HEK293 (cell line): Measurements from ENCODE around the gene ISM1.

Experiments
- CTCF ChIA-PET: fragments of 350-600 bp; formaldehyde crosslinking; extraction: SDS; loops from one replicate; lab custom pipeline; 2021; ENCODE audit warnings: antibody characterized with exemption; lab: Yijun Ruan, JAX
- POLR2A ChIA-PET: fragments of 300-600 bp; formaldehyde crosslinking; extraction: SDS; loops from one replicate; lab custom pipeline; 2020; ENCODE audit warnings: antibody characterized with exemption, inconsistent platforms; lab: Yijun Ruan, JAX
- H3K27ac ChIP-seq: fragments of 200-500 bp; sonication (Bioruptor generic); 2 replicates; pipeline ENCODE4 v1.5.1; 2014; ENCODE audit warnings: low read depth, low read length, control low read depth, inconsistent platforms; ENCODE audit errors: extremely low read depth
- H3K36me3 ChIP-seq, 2 experiments: fragments of 200-500 bp in 1 of 2; sonication (Bioruptor generic) in 1 of 2; 1 replicate in 1 of 2; 2 replicates in 1 of 2; pipeline ENCODE4 v1.5.1; 2014 to 2017; ENCODE audit warnings: inconsistent platforms in 2 of 2, low read length in 2 of 2; ENCODE audit not compliant: control insufficient read depth in 2 of 2, insufficient read depth in 1 of 2
- H3K4me1 ChIP-seq: fragments of 200-500 bp; sonication (Bioruptor generic); 2 replicates; pipeline ENCODE4 v1.5.1; 2014; ENCODE audit warnings: mild to moderate bottlenecking, low read length, inconsistent platforms; ENCODE audit not compliant: control insufficient read depth, insufficient read depth
- H3K4me3 ChIP-seq: 2 replicates; pipeline ENCODE4 v1.5.1; 2011; ENCODE audit warnings: low read depth, mild to moderate bottlenecking, control low read depth, low read length, moderate library complexity
- H3K9me3 ChIP-seq: fragments of 200-500 bp; sonication (Bioruptor generic); 2 replicates; pipeline ENCODE4 v1.5.1; 2014; ENCODE audit warnings: low read depth, low read length, inconsistent platforms; ENCODE audit not compliant: control insufficient read depth, insufficient read depth
- CTCF ChIP-seq: fragments of 450-650 bp; formaldehyde crosslinking; IDR thresholded peaks from 2 replicates; pipeline ENCODE4 v1.5.1; 2016; ENCODE audit warnings: missing biosample characterization, missing genetic modification characterization
- GFI1B ChIP-seq: fragments of 450-650 bp; formaldehyde crosslinking; IDR thresholded peaks from 2 replicates; pipeline ENCODE4 v1.5.1; 2016; ENCODE audit warnings: missing biosample characterization, missing genetic modification characterization
- PBX3 ChIP-seq: sonication (generic); formaldehyde crosslinking; IDR thresholded peaks from 2 replicates; pipeline ENCODE4 v1.8.1; 2022; ENCODE audit warnings: mild to moderate bottlenecking, moderate library complexity, missing genetic modification reagents
- SALL2 ChIP-seq: fragments of 450-650 bp; formaldehyde crosslinking; IDR thresholded peaks from 2 replicates; pipeline ENCODE4 v1.5.0; 2017; ENCODE audit warnings: missing biosample characterization, mild to moderate bottlenecking, missing genetic modification characterization, borderline replicate concordance
- SCRT2 ChIP-seq: fragments of 450-650 bp; formaldehyde crosslinking; IDR thresholded peaks from 2 replicates; pipeline ENCODE4 v1.5.1; 2016; ENCODE audit warnings: missing biosample characterization, missing genetic modification characterization
- YY2 ChIP-seq: fragments of 450-650 bp; formaldehyde crosslinking; IDR thresholded peaks from 2 replicates; pipeline ENCODE4 v1.5.1; 2016; ENCODE audit warnings: missing biosample characterization, missing genetic modification characterization
- ZBTB1 ChIP-seq: fragments of 450-650 bp; formaldehyde crosslinking; IDR thresholded peaks from 2 replicates; pipeline ENCODE4 v1.5.1; 2016; ENCODE audit warnings: missing biosample characterization, missing genetic modification characterization
- ZNF121 ChIP-seq: fragments of 450-650 bp; formaldehyde crosslinking; IDR thresholded peaks from 2 replicates; pipeline ENCODE4 v1.5.1; 2016; ENCODE audit warnings: missing biosample characterization, missing genetic modification characterization
- ZNF175 ChIP-seq: fragments of 450-650 bp; formaldehyde crosslinking; IDR thresholded peaks from 2 replicates; pipeline ENCODE4 v1.5.1; 2016; ENCODE audit warnings: missing biosample characterization, missing genetic modification characterization
- ZNF239 ChIP-seq: fragments of 450-650 bp; formaldehyde crosslinking; IDR thresholded peaks from 2 replicates; pipeline ENCODE4 v1.5.1; 2016; ENCODE audit warnings: missing biosample characterization, missing genetic modification characterization
- ZNF280C ChIP-seq: fragments of 450-650 bp; formaldehyde crosslinking; IDR thresholded peaks from 2 replicates; pipeline ENCODE4 v1.5.1; 2016; ENCODE audit warnings: missing biosample characterization, missing genetic modification characterization
- ZNF292 ChIP-seq: fragments of 450-650 bp; formaldehyde crosslinking; IDR thresholded peaks from 2 replicates; pipeline ENCODE4 v1.5.1; 2016; ENCODE audit warnings: low read depth, missing biosample characterization, missing genetic modification characterization, borderline replicate concordance
- ZNF423 ChIP-seq: fragments of 450-650 bp; formaldehyde crosslinking; IDR thresholded peaks from 2 replicates; pipeline ENCODE4 v1.5.1; 2016; ENCODE audit warnings: missing biosample characterization, missing genetic modification characterization
- ZNF514 ChIP-seq: fragments of 450-650 bp; formaldehyde crosslinking; IDR thresholded peaks from 2 replicates; pipeline ENCODE4 v1.5.1; 2016; ENCODE audit warnings: missing biosample characterization, missing genetic modification characterization
- ZNF585B ChIP-seq: fragments of 450-650 bp; formaldehyde crosslinking; IDR thresholded peaks from 2 replicates; pipeline ENCODE4 v1.5.1; 2016; ENCODE audit warnings: missing biosample characterization, missing genetic modification characterization
- ZNF624 ChIP-seq: fragments of 450-650 bp; formaldehyde crosslinking; IDR thresholded peaks from 2 replicates; pipeline ENCODE4 v1.5.1; 2017; ENCODE audit warnings: missing biosample characterization, missing genetic modification characterization
- ZNF626 ChIP-seq: fragments of 450-650 bp; sonication (Bioruptor Pico); formaldehyde crosslinking; IDR thresholded peaks from 2 replicates; pipeline ENCODE4 v1.5.1; 2018; ENCODE audit warnings: missing biosample characterization, missing genetic modification characterization, inconsistent platforms
- ZNF777 ChIP-seq: fragments of 450-650 bp; formaldehyde crosslinking; IDR thresholded peaks from 2 replicates; pipeline ENCODE4 v1.5.1; 2017; ENCODE audit warnings: missing biosample characterization, missing genetic modification characterization, borderline replicate concordance
- TF ChIP-seq, protein P1 (sequence below): fragments of 450-650 bp; formaldehyde crosslinking; IDR thresholded peaks from 2 replicates; pipeline ENCODE4 v1.5.1; 2017; ENCODE audit warnings: missing biosample characterization, missing genetic modification characterization
- TF ChIP-seq, protein P2 (sequence below): fragments of 450-650 bp; formaldehyde crosslinking; IDR thresholded peaks from 2 replicates; pipeline ENCODE4 v1.5.1; 2016; ENCODE audit warnings: missing biosample characterization, missing genetic modification characterization
- TF ChIP-seq, protein P3 (sequence below): fragments of 450-650 bp; formaldehyde crosslinking; IDR thresholded peaks from 2 replicates; pipeline ENCODE4 v1.5.1; 2016; ENCODE audit warnings: missing biosample characterization, missing genetic modification characterization
- TF ChIP-seq, protein P4 (sequence below): fragments of 450-650 bp; formaldehyde crosslinking; IDR thresholded peaks from 2 replicates; pipeline ENCODE4 v1.5.1; 2016; ENCODE audit warnings: missing biosample characterization, missing genetic modification characterization, borderline replicate concordance

Gene ISM1

DNA sequence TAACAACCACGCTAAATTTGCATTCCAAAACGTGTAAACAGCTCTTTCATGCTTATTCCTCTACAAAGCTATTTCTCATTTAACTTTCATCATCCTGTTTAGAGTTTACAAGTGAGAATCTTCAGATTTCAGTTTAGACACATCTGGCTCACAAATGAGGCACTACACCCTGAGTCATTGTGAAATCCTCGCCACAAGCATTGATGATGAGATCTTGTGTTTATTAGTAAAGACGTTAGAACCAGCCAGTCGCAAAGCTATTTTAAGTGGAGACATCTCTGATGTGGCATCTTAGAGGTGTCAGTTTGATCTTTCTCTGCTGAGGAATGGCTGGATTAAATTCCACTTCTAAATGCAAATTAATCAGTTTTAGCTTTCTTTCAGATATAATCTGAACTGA is 8.3 kb upstream of the ISM1 start (continued):
- TF ChIP-seq, protein P1, sequence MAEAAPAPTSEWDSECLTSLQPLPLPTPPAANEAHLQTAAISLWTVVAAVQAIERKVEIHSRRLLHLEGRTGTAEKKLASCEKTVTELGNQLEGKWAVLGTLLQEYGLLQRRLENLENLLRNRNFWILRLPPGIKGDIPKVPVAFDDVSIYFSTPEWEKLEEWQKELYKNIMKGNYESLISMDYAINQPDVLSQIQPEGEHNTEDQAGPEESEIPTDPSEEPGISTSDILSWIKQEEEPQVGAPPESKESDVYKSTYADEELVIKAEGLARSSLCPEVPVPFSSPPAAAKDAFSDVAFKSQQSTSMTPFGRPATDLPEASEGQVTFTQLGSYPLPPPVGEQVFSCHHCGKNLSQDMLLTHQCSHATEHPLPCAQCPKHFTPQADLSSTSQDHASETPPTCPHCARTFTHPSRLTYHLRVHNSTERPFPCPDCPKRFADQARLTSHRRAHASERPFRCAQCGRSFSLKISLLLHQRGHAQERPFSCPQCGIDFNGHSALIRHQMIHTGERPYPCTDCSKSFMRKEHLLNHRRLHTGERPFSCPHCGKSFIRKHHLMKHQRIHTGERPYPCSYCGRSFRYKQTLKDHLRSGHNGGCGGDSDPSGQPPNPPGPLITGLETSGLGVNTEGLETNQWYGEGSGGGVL: no peak
- TF ChIP-seq ZNF626 (no peak), CTCF (tag by site-specific recombination) (no peak)
- TF ChIP-seq, protein P2, sequence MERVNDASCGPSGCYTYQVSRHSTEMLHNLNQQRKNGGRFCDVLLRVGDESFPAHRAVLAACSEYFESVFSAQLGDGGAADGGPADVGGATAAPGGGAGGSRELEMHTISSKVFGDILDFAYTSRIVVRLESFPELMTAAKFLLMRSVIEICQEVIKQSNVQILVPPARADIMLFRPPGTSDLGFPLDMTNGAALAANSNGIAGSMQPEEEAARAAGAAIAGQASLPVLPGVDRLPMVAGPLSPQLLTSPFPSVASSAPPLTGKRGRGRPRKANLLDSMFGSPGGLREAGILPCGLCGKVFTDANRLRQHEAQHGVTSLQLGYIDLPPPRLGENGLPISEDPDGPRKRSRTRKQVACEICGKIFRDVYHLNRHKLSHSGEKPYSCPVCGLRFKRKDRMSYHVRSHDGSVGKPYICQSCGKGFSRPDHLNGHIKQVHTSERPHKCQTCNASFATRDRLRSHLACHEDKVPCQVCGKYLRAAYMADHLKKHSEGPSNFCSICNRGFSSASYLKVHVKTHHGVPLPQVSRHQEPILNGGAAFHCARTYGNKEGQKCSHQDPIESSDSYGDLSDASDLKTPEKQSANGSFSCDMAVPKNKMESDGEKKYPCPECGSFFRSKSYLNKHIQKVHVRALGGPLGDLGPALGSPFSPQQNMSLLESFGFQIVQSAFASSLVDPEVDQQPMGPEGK: no peak
- TF ChIP-seq, all 188 proteins: peak for 0

GRCh38 chr20:13213335-13213734 is 7.7 kb upstream of the ISM1 start:
- no peaks in the 10 kb centered on the region for H3K4me1 ChIP-seq
- ChIA-PET CTCF (interaction anchor here (1.4 kb wide), 1 partner anchor 8 kb away, joined by 3 read pairs; the partner anchor contains the start of gene ISM1), POLR2A (no interaction called here)
- H3K36me3 ChIP-seq: no peaks in the 10 kb centered on the region
- no peaks in the 10 kb centered on the region for H3K9me3 ChIP-seq
- TF ChIP-seq ZNF624 (tag by site-specific recombination) (no peak), ZNF777 (tag by site-specific recombination) (no peak), ZNF239 (no peak), ZNF175 (tag by site-specific recombination) (no peak), ZNF280C (tag by site-specific recombination) (no peak), YY2 (tag by site-specific recombination) (no peak), ZNF121 (no peak), SCRT2 (tag by site-specific recombination) (no peak)
- TF ChIP-seq, protein P3, sequence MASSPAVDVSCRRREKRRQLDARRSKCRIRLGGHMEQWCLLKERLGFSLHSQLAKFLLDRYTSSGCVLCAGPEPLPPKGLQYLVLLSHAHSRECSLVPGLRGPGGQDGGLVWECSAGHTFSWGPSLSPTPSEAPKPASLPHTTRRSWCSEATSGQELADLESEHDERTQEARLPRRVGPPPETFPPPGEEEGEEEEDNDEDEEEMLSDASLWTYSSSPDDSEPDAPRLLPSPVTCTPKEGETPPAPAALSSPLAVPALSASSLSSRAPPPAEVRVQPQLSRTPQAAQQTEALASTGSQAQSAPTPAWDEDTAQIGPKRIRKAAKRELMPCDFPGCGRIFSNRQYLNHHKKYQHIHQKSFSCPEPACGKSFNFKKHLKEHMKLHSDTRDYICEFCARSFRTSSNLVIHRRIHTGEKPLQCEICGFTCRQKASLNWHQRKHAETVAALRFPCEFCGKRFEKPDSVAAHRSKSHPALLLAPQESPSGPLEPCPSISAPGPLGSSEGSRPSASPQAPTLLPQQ (tag by site-specific recombination): no peak
- H3K27ac ChIP-seq: no peak overlapping the region
- H3K4me3 ChIP-seq: no peak overlapping the region

- H3K9me3 ChIP-seq: no peaks in the 10 kb centered on the region
- H3K4me3 ChIP-seq: no peak overlapping the region
- H3K36me3 ChIP-seq: no peaks in the 10 kb centered on the region
- H3K27ac ChIP-seq: no peak overlapping the region
- POLR2A ChIA-PET: no interaction called here
- H3K4me1 ChIP-seq: 0 out of 2 replicates have a peak, but pooled peaks cover 2% of the 10 kb centered on the region
- CTCF ChIA-PET: interaction anchor here (0.9 to 1.4 kb wide), 2 partner anchors 46 to 86 kb away, joined by 3 to 9 read pairs; no protein-coding TSS in a partner anchor
- TF ChIP-seq, protein P4, sequence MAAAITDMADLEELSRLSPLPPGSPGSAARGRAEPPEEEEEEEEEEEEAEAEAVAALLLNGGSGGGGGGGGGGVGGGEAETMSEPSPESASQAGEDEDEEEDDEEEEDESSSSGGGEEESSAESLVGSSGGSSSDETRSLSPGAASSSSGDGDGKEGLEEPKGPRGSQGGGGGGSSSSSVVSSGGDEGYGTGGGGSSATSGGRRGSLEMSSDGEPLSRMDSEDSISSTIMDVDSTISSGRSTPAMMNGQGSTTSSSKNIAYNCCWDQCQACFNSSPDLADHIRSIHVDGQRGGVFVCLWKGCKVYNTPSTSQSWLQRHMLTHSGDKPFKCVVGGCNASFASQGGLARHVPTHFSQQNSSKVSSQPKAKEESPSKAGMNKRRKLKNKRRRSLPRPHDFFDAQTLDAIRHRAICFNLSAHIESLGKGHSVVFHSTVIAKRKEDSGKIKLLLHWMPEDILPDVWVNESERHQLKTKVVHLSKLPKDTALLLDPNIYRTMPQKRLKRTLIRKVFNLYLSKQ: no peak
- TF ChIP-seq PBX3 (CRISPR knock-in tag) (no peak), ZNF292 (tag by site-specific recombination) (no peak), ZBTB1 (tag by site-specific recombination) (no peak), GFI1B (tag by site-specific recombination) (no peak), ZNF423 (tag by site-specific recombination) (no peak), SALL2 (tag by site-specific recombination) (no peak), ZNF585B (tag by site-specific recombination) (no peak), ZNF514 (tag by site-specific recombination) (no peak)
Measured at GRCh38 chr20:13216533-13216932, 4.5 kb upstream of the ISM1 start.
